Naive thymus-derived CD4-positive, alpha-beta T cell (primary cell): ENCODE measurements around the gene STIM2. TPM values are rescaled to one million over a fixed set of nuclear protein-coding genes. Genes with fewer than 3 reads are reported as not detected.

ENCODE experiments used
- ATAC-seq: fragments of 150-1000 bp; cut with Tn5 transposase; 2 replicates; pipeline ENCODE4 v1.10.0; 2021; ENCODE audit warnings: mild to moderate bottlenecking, moderate library complexity
- CTCF ChIA-PET: fragments of 350-600 bp; sonication (Branson Sonifier 250); formaldehyde crosslinking; loops from one replicate; lab custom pipeline; 2021; ENCODE audit warnings: antibody characterized with exemption; lab: Charles Lee
- POLR2A ChIA-PET: fragments of 350-600 bp; sonication (Branson Sonifier 250); formaldehyde crosslinking; loops from one replicate; lab custom pipeline; 2021; ENCODE audit warnings: antibody characterized with exemption, inconsistent platforms; lab: Charles Lee
- DNase-seq, 9 donors: peaks; one replicate each; pipeline versions ENCODE4 v3.0.0 to v3.0.0-alpha.2; 2020 to 2022; ENCODE audit warnings: mixed read lengths in 1 of 9
- H3K27ac ChIP-seq: one replicate; pipeline ENCODE4 v1.7.0; 2013; ENCODE audit warnings: mild to moderate bottlenecking, low read depth, low read length, moderate library complexity
- H3K27me3 ChIP-seq, 2 donors: one replicate each; pipeline ENCODE4 v1.7.0; 2013; ENCODE audit warnings: low read length in 2 of 2, mild to moderate bottlenecking in 2 of 2, moderate library complexity in 2 of 2; ENCODE audit not compliant: control insufficient read depth in 2 of 2, insufficient read depth in 2 of 2
- H3K36me3 ChIP-seq, 3 experiments: 1 replicate in 2 of 3; 2 replicates in 1 of 3; pipeline ENCODE4 v1.7.0; 2013; ENCODE audit warnings: low read length in 3 of 3, mild to moderate bottlenecking in 3 of 3, moderate library complexity in 1 of 3; ENCODE audit not compliant: insufficient read depth in 3 of 3, control insufficient read depth in 2 of 3
- H3K4me1 ChIP-seq, 2 donors: one replicate each; pipeline ENCODE4 v1.7.0; 2013; ENCODE audit warnings: low read length in 2 of 2, mild to moderate bottlenecking in 2 of 2, moderate library complexity in 1 of 2; ENCODE audit not compliant: control insufficient read depth in 2 of 2, insufficient read depth in 2 of 2
- H3K4me3 ChIP-seq: 2 replicates; pipeline ENCODE4 v1.7.0; 2013; ENCODE audit warnings: mild to moderate bottlenecking, low read length
- H3K9me3 ChIP-seq, 3 experiments: 1 replicate in 2 of 3; 2 replicates in 1 of 3; pipeline ENCODE4 v1.7.0; 2013; ENCODE audit warnings: low read length in 3 of 3; ENCODE audit not compliant: control insufficient read depth in 2 of 3
- H3K27ac Mint-ChIP-seq, 9 donors: one replicate each; pipeline ENCODE4 v1.8.0; 2020 to 2022; ENCODE audit warnings: mixed read lengths in 9 of 9, mild to moderate bottlenecking in 8 of 9, moderate library complexity in 5 of 9, inconsistent platforms in 2 of 9
- H3K27me3 Mint-ChIP-seq, 5 donors: one replicate each; pipeline ENCODE4 v1.8.0; 2021 to 2022; ENCODE audit warnings: mixed read lengths in 5 of 5, mild to moderate bottlenecking in 1 of 5
- H3K36me3 Mint-ChIP-seq, 5 donors: one replicate each; pipeline ENCODE4 v1.8.0; 2020 to 2022; ENCODE audit warnings: mixed read lengths in 5 of 5, mild to moderate bottlenecking in 3 of 5, inconsistent platforms in 1 of 5
- H3K4me1 Mint-ChIP-seq, 7 donors: one replicate each; pipeline ENCODE4 v1.8.0; 2020 to 2022; ENCODE audit warnings: mixed read lengths in 7 of 7, mild to moderate bottlenecking in 3 of 7, inconsistent platforms in 1 of 7
- H3K4me3 Mint-ChIP-seq, 10 donors: one replicate each; pipeline ENCODE4 v1.8.0; 2020 to 2022; ENCODE audit warnings: mild to moderate bottlenecking in 10 of 10, mixed read lengths in 10 of 10, moderate library complexity in 6 of 10, inconsistent platforms in 2 of 10
- H3K9me3 Mint-ChIP-seq, 11 donors: one replicate each; pipeline ENCODE4 v1.8.0; 2020 to 2022; ENCODE audit warnings: mixed read lengths in 11 of 11, mild to moderate bottlenecking in 4 of 11, inconsistent platforms in 1 of 11, moderate library complexity in 1 of 11
- intact Hi-C, 2 donors: fragments of 100-400 bp; cut with micrococcal nuclease; formaldehyde crosslinking; loops; one replicate each; pipeline ENCODE4 v1.15.1; 2023
- polyA plus RNA-seq, 2 donors: library from polyadenylated mRNA; unstranded; fragments of 300-500 nt; fragmentation: Illumina TruSeq; gene quantifications; one replicate each; pipeline ENCODE4 v1.2.3, GENCODE V29; 2021
- total RNA-seq, 6 experiments: library from RNA in 5 of 6; stranded (reverse) in 5 of 6; gene quantifications; 1 replicate in 5 of 6; 2 replicates in 1 of 6; pipeline ENCODE4 v1.2.3 and lab custom pipeline; 2021 to 2026

STIM2 gene
- total and polyA plus RNA-seq, 7 experiments from 2014 or later, result 24.6 to 103 (median 67.0) TPM

DNA sequence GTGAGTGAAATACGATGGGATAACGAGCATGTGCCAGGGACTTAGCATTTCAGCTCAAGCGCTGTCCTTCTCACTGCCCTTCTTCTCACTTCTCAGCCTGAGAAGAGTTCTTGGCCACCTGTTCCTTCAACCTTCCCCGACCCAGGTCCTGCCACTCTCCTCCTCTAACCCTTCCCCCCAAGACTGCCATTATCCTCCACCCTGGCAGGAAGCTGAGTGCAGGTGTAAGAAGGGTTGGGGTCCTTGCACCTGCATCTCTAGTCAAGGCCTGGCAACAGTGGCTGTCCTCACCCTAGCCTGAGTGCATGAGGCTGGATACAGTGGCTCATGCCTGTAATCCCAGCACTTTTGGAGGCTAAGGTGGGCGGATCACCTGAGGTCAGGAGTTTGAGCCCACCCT is 19.9 kb upstream of the STIM2 start:
- Histone ChIP-seq H3K4me1 (no peaks in the 10 kb centered on the region), H3K9me3 (no peaks in the 10 kb centered on the region), H3K4me3 (no peak overlapping the region), H3K36me3 (no peaks in the 10 kb centered on the region), H3K27me3 (no peaks in the 10 kb centered on the region), H3K27ac (no peak overlapping the region)
- no peak for ATAC-seq
- H3K4me1 Mint-ChIP-seq, result peaks cover 0 to 15% (median 5%) of the 10 kb centered on the region in 7 donors
- no peak overlapping the region for H3K4me3 Mint-ChIP-seq
- H3K27me3 Mint-ChIP-seq, result peaks cover 0 to 13% (median 0%) of the 10 kb centered on the region in 5 donors
- H3K27ac Mint-ChIP-seq, result no peak overlapping the region
- POLR2A ChIA-PET, result no interaction called here
- intact Hi-C loops, result no loop called here
- H3K9me3 Mint-ChIP-seq, result peaks cover 0 to 9% (median 3%) of the 10 kb centered on the region in 11 donors
- H3K36me3 Mint-ChIP-seq, result peaks cover 0 to 6% (median 0%) of the 10 kb centered on the region in 5 donors
- CTCF ChIA-PET, result interaction anchor here (0.6 kb wide), 1 partner anchor 54 kb away, joined by 3 read pairs; no protein-coding TSS in a partner anchor
- DNase-seq, result no peak

GRCh38 chr4:26842911-26843310 is 17.7 kb upstream of the STIM2 start:
- Histone ChIP-seq H3K4me1 (no peaks in the 10 kb centered on the region), H3K36me3 (no peaks in the 10 kb centered on the region), H3K27me3 (no peaks in the 10 kb centered on the region), H3K9me3 (no peaks in the 10 kb centered on the region), H3K27ac (no peak overlapping the region), H3K4me3 (no peak overlapping the region)
- DNase-seq, result no peak
- Mint-ChIP-seq H3K27ac (no peak overlapping the region), H3K36me3 (peaks cover 0 to 12% (median 12%) of the 10 kb centered on the region in 5 donors), H3K4me3 (no peak overlapping the region), H3K4me1 (peaks cover 0 to 15% (median 5%) of the 10 kb centered on the region in 7 donors), H3K27me3 (peaks cover 0 to 22% (median 0%) of the 10 kb centered on the region in 5 donors), H3K9me3 (peaks cover 0 to 13% (median 5%) of the 10 kb centered on the region in 11 donors)
- ATAC-seq, result no peak
- intact Hi-C loops, result no loop called here
- ChIA-PET CTCF (no interaction called here), POLR2A (no interaction called here)

DNA sequence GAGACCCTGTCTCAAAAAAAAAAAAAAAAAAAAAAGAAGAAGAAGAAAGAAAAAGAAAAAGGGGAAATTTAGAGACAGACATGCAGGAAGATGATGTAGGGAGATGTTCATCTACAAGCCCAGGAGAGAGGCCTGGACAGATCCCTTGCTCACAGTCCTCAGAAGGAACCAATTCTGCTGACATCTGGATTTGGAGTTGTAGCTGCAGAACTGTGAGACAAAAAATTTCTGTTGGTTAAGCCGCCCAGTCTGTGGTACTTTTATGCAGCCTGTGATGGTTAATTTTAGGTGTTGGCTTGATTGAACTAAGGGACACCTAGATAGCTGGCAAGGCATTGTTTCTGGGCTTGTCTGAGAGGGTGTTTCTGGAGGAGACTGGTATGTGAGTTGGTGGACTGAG is 10.1 kb upstream of the STIM2 start:
- Histone ChIP-seq H3K9me3 (no peaks in the 10 kb centered on the region), H3K4me3 (no peak overlapping the region), H3K27me3 (no peaks in the 10 kb centered on the region), H3K27ac (no peak overlapping the region), H3K4me1 (no peaks in the 10 kb centered on the region), H3K36me3 (no peaks in the 10 kb centered on the region)
- Mint-ChIP-seq H3K36me3 (peaks cover 0 to 19% (median 12%) of the 10 kb centered on the region in 5 donors), H3K4me3 (no peak overlapping the region), H3K9me3 (peaks cover 0 to 10% (median 3%) of the 10 kb centered on the region in 11 donors), H3K27ac (no peak overlapping the region), H3K27me3 (peaks cover 0 to 14% (median 0%) of the 10 kb centered on the region in 5 donors), H3K4me1 (peaks cover 0 to 6% (median 0%) of the 10 kb centered on the region in 7 donors)
- no peak for ATAC-seq
- intact Hi-C loops, result no loop called here
- ChIA-PET CTCF (interaction anchor here (0.6 kb wide), 1 partner anchor 105 kb away, joined by 3 read pairs; no protein-coding TSS in a partner anchor), POLR2A (no interaction called here)
- DNase-seq, result no peak

DNA sequence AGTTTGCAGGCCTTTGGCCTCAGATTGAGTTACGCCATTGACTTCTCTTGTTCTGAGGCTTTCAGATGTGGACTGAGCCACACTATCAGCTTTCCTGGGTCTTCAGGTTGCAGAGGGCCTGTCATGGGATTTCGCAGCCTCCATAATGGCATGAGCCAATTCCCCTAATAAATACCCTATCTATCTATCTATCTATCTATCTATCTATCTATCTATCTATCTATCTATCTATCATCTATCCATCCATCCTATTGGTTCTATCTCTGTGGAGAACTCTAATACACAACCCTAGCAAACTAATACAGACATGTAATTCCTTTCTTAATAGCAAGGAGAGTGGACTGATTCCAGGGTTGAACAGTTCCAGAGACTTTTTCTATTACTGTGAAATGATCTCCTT is 9.5 kb upstream of the STIM2 start:
- intact Hi-C loops, result no loop called here
- Mint-ChIP-seq H3K27ac (no peak overlapping the region), H3K4me3 (no peak overlapping the region), H3K27me3 (peaks cover 0 to 12% (median 0%) of the 10 kb centered on the region in 5 donors), H3K4me1 (peaks cover 0 to 9% (median 2%) of the 10 kb centered on the region in 7 donors), H3K9me3 (peaks cover 0 to 10% (median 3%) of the 10 kb centered on the region in 11 donors), H3K36me3 (peaks cover 0 to 19% (median 12%) of the 10 kb centered on the region in 5 donors)
- Histone ChIP-seq H3K9me3 (no peaks in the 10 kb centered on the region), H3K27me3 (no peaks in the 10 kb centered on the region), H3K4me1 (no peaks in the 10 kb centered on the region), H3K27ac (no peak overlapping the region), H3K36me3 (no peaks in the 10 kb centered on the region), H3K4me3 (no peak overlapping the region)
- ATAC-seq, result no peak
- ChIA-PET POLR2A (interaction anchor here (0.6 kb wide), 1 partner anchor 21 kb away, joined by 4 read pairs; no protein-coding TSS in a partner anchor), CTCF (no interaction called here)
- no peak for DNase-seq

GRCh38 chr4:26854701-26855100 is 5.9 kb upstream of the STIM2 start:
- Histone ChIP-seq H3K27me3 (no peaks in the 10 kb centered on the region), H3K4me3 (no peak overlapping the region), H3K4me1 (peaks cover 19 to 23% of the 10 kb centered on the region in 2 donors), H3K9me3 (no peaks in the 10 kb centered on the region), H3K27ac (no peak overlapping the region), H3K36me3 (no peaks in the 10 kb centered on the region)
- Mint-ChIP-seq H3K27ac (no peak overlapping the region), H3K4me1 (peaks cover 21 to 35% (median 28%) of the 10 kb centered on the region in 7 donors), H3K9me3 (no peaks in the 10 kb centered on the region), H3K36me3 (peaks cover 0 to 8% (median 0%) of the 10 kb centered on the region in 5 donors), H3K27me3 (peaks cover 0 to 2% (median 0%) of the 10 kb centered on the region in 5 donors), H3K4me3 (no peak overlapping the region)
- ATAC-seq (no peak), DNase-seq (no peak)
- intact Hi-C loops, result loop anchor here in 1 of 2 donors (5.0 kb wide), 1 partner anchor 132 kb away; no protein-coding TSS in a partner anchor
- CTCF ChIA-PET, result interaction anchor here (0.9 kb wide), 1 partner anchor 11 kb away, joined by 4 read pairs; no protein-coding TSS in a partner anchor
- POLR2A ChIA-PET, result interaction anchor here (0.5 kb wide), 1 partner anchor 1504 kb away, joined by 4 read pairs; no protein-coding TSS in a partner anchor

GRCh38 chr4:26856906-26857277 is 3.7 kb upstream of the STIM2 start:
- H3K27me3 Mint-ChIP-seq, result peaks cover 0 to 5% (median 0%) of the 10 kb centered on the region in 5 donors
- peaks cover 25 to 46% (median 40%) of the 10 kb centered on the region in 7 donors for H3K4me1 Mint-ChIP-seq
- CTCF ChIA-PET, result interaction anchor here (0.6 kb wide), 1 partner anchor 150 kb away, joined by 3 read pairs; no protein-coding TSS in a partner anchor
- Histone ChIP-seq H3K9me3 (no peaks in the 10 kb centered on the region), H3K4me1 (peaks cover 22 to 27% of the 10 kb centered on the region in 2 donors), H3K36me3 (peaks cover 0 to 5% (median 0%) of the 10 kb centered on the region in 3 experiments), H3K27me3 (no peaks in the 10 kb centered on the region), H3K4me3 (peak overlapping the region; percentile 82), H3K27ac (peak overlapping the region; percentile 90)
- peak overlapping the region; percentile 88 to 100 (median 97) for H3K4me3 Mint-ChIP-seq
- intact Hi-C loops, result loop anchor here (1.0 to 5.0 kb wide), 10 partner anchors 69 to 1622 kb away; partner anchors contain the start of genes PI4K2B (in 1 of the 2), RBPJ (in 1 of the 2) and SMIM20 (in 1 of the 2)
- H3K36me3 Mint-ChIP-seq, result peaks cover 0 to 7% (median 0%) of the 10 kb centered on the region in 5 donors
- H3K27ac Mint-ChIP-seq, result peak overlapping the region; percentile 87 to 98 (median 96)
- POLR2A ChIA-PET, result interaction anchor here (0.6 to 7.1 kb wide), 12 partner anchors 10 to 273 kb away, joined by 3 to 126 read pairs (median 4); partner anchors contain the start of gene TBC1D19
- H3K9me3 Mint-ChIP-seq, result no peaks in the 10 kb centered on the region
- DNase-seq (no peak), ATAC-seq (no peak)
